GM13976 (cell line): Measurements from ENCODE around the gene C16orf82.
A peak's percentile ranks its signal among the peaks of the same experiment; 100 is the strongest.

Experiments
- DNase-seq: peaks from one replicate; pipeline ENCODE4 v3.0.0; 2012; ENCODE audit warnings: low spot score
- in situ Hi-C: fragments of 300-500 bp; cut with MboI; formaldehyde crosslinking; loops from one replicate; pipeline ENCODE4 v1.12.0; 2022; ENCODE audit warnings: low sequenced_read_pairs, mixed read lengths, inconsistent platforms; ENCODE audit not compliant: unreplicated experiment
- TF ChIP-seq, protein P1 (sequence below): IDR thresholded peaks from 2 replicates; pipeline ENCODE4 v1.5.1; 2012; ENCODE audit warnings: borderline replicate concordance, mild to moderate bottlenecking; ENCODE audit not compliant: insufficient read depth; ENCODE audit errors: extremely low read depth, missing control alignments, control extremely low read depth

Gene C16orf82

DNA sequence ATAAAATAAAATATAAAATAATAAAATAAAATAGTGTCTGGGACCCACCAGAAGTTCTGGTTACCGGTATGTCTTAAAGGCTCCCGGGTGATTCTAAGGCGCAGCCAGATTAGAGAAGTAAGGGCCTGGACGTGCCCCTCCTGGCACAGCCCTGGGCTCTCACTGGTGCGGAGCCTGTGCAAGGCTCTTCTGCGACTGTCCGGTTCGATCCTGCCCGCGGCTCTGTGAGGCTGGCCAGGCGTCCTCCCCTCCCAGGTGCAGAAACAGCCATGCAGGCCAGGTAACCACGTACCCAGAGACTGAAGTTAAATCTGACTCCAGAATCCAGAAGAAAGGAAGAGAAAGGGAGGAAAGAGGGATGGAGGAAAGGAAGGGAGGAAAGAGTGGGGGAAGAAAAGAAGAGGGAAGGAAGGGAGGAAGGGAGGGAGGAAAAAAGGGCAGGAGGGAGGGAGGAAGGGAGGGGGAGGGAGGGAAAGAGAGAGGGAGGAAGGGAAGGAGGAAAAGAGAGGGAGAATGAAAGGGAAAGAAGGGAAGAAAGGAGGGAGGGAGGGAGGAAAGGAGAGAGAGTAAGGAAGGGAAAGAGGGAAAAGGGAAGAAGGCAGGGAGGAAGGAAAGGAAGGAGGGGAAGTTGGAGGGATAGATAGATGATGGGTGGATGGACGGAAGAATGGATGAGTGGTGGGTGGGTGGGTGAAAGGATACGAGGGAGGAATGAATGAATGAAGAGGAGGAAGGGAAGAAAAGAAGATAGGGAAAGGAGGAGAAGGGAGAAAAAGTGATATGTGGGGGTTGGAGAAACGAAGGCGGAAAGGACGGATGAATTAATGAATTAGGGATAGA is 42.3 kb downstream of the C16orf82 start:
- TF ChIP-seq, protein P1, sequence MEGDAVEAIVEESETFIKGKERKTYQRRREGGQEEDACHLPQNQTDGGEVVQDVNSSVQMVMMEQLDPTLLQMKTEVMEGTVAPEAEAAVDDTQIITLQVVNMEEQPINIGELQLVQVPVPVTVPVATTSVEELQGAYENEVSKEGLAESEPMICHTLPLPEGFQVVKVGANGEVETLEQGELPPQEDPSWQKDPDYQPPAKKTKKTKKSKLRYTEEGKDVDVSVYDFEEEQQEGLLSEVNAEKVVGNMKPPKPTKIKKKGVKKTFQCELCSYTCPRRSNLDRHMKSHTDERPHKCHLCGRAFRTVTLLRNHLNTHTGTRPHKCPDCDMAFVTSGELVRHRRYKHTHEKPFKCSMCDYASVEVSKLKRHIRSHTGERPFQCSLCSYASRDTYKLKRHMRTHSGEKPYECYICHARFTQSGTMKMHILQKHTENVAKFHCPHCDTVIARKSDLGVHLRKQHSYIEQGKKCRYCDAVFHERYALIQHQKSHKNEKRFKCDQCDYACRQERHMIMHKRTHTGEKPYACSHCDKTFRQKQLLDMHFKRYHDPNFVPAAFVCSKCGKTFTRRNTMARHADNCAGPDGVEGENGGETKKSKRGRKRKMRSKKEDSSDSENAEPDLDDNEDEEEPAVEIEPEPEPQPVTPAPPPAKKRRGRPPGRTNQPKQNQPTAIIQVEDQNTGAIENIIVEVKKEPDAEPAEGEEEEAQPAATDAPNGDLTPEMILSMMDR, result no peak
- in situ Hi-C loops, result loop anchor here (25.0 kb wide), 1 partner anchor 1272 kb away; no protein-coding TSS in a partner anchor
- no peak for DNase-seq

- peak; percentile 92 for DNase-seq
- in situ Hi-C loops, result loop anchor here (25.0 kb wide), 1 partner anchor 1273 kb away; no protein-coding TSS in a partner anchor
- TF ChIP-seq, protein P1, result peak; percentile 96
Observed at GRCh38 chr16:27109666-27110523, 43.2 kb downstream of the C16orf82 start.

DNA sequence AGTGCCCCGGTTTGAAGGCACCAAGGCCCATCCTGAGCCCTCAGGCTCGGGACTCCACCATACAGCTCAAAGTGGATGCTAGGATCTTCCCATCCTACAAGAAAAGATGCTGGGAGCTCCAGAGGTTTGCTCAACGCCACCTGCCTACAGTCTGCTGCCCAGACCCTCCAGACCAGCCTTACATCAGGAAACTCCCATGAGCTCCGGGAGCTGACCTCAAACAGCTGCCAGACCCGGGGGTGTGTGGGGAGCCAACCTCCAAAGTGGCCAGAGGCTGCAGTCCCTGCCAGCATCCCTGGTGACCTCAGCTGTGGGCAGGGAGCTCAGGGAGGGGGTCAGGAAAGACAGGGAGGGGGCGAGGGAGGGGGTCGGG is 43.8 kb downstream of the C16orf82 start:
- TF ChIP-seq, protein P1, result no peak
- in situ Hi-C loops, result loop anchor here (25.0 kb wide), 1 partner anchor 1273 kb away; no protein-coding TSS in a partner anchor
- DNase-seq, result peak; percentile 11

DNA sequence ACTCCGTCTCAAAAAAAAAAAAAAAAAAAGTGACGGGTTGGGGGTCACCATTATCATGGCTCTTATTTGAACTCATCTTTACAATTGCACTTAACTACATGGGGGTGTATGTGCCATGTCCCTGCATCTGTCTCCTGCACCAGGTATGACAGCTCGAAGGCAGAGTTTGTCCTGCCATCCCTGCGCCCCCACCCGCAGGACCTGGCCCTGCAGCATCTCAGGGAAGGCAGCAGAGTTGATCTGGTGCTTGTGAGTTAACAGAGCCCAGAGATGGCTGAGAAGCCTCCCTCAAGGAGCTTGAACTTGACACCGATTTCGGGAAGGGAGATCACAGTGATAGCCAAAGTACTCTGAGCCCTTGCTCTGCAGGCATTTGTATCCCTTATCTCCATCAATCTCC is 44.8 kb downstream of the C16orf82 start:
- TF ChIP-seq, protein P1, result no peak
- DNase-seq, result no peak
- in situ Hi-C loops, result loop anchor here (25.0 kb wide), 1 partner anchor 1274 kb away; no protein-coding TSS in a partner anchor

- in situ Hi-C loops, result loop anchor here (25.0 kb wide), 1 partner anchor 1275 kb away; no protein-coding TSS in a partner anchor
- TF ChIP-seq, protein P1, result no peak
- DNase-seq, result no peak
Observed at GRCh38 chr16:27112093-27112811, 45.5 kb downstream of the C16orf82 start.
